Erythroblast (primary cell): Measurements from ENCODE around the gene PRDX3.

Experiments
- GATA1 ChIP-seq: IDR thresholded peaks from 2 replicates; pipeline ENCODE4 v1.6.1; 2011; ENCODE audit warnings: low read depth, mild to moderate bottlenecking, control low read depth, low read length, moderate library complexity
- POLR2A ChIP-seq: IDR thresholded peaks from 2 replicates; pipeline ENCODE4 v1.6.1; 2011; ENCODE audit warnings: mild to moderate bottlenecking, low read length

GRCh38 chr10:119221666-119222065, 43.1 kb upstream of the PRDX3 start:
- TF ChIP-seq POLR2A (no peak), GATA1 (no peak)
